ENCODE results near the gene PTPRN2.
"Not testable (repeated sequence)": the region's sequence is repeated elsewhere in the genome, so short reads cannot be mapped to it uniquely, and the experiment has no call there.

Gene PTPRN2

DNA sequence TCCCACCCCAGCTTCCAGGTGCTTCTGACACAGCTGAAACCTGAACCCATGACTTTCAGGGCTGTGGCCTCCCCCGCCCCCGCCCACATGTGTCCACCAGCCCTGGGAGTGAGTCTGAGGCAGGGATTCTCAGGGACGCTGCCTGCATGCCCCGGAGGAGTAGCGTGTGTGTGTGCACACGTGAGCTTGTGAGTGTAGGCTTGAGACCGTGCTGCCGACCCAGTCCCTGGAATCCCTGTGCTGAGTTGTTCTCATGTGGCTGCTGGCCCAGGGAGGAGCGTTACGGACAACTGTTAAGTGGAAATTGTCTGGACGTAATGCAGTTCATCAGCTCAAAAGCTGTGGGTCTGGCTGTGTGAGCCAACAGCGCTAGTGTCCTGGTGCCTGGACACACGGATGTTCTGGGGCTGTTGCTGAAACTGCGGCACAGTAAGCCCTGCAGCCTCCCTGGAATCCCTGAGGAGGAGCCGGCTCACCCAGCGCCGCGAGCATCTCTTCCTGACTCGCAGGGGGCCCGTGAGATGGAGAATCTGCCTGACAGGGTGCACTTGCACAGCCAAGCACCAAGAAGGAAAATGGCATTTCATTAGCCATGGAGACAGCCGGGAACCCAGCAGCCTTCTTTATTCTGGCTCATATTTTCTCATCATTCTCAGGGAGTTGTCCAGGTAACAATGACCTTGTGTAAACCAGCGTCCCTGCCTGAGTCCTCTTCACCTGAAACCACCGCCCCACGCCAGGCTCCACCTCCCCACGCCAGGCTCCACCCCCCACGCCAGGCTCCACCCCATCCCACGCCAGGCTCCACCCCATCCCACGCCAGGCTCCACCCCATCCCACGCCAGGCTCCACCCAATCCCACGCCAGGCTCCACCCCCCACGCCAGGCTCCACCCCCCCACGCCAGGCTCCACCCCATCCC is 603.9 kb downstream of the PTPRN2 start:
- peak overlapping the region; percentile 25 for H2AK5ac ChIP-seq (ENCODE audit: low read depth, low read length)
- no peak overlapping the region for H2AFZ ChIP-seq (ENCODE audit: low read length)
- H2BK12ac ChIP-seq (ENCODE audit: low read length) = peak overlapping the region; percentile 95
- H2BK5ac ChIP-seq (ENCODE audit: low read length) = no peak overlapping the region
- no peak overlapping the region for H3K27ac ChIP-seq (replicated peaks; ENCODE audit: low read length)
- H3K9me3 ChIP-seq (replicated peaks in 1 of 2; ENCODE audit: control insufficient read depth in 2 of 2, insufficient read depth in 1 of 2, low read depth in 1 of 2, low read length in 2 of 2) = no peaks in the 10 kb centered on the region
- H3K14ac ChIP-seq (ENCODE audit: low read length) = no peak overlapping the region
- no peak overlapping the region for H4K8ac ChIP-seq (ENCODE audit: low read depth, low read length)
- peak overlapping the region; percentile 13 for H2BK120ac ChIP-seq (ENCODE audit: low read depth, low read length)
- WGBS, 2 donors (ENCODE audit: extremely low coverage in 2 of 2, insufficient read length in 2 of 2, insufficient replicate concordance in 1 of 2) = no CpG with 5 or more reads among the region's 32 CpGs
- H3K27me3 ChIP-seq (ENCODE audit: control insufficient read depth in 3 of 3, insufficient read depth in 3 of 3, low read depth in 1 of 3, low read length in 3 of 3) = no peaks in the 10 kb centered on the region
- no peak overlapping the region for H3K23ac ChIP-seq (ENCODE audit: low read depth, low read length, poor library complexity)
- H2BK15ac ChIP-seq (ENCODE audit: low read length) = peak overlapping the region; percentile 25
- no peak overlapping the region for H3K9ac ChIP-seq (ENCODE audit: low read depth, low read length, poor library complexity)
- H3K4me1 ChIP-seq (ENCODE audit: control insufficient read depth in 2 of 2, insufficient read depth in 1 of 2, low read depth in 1 of 2, low read length in 2 of 2) = peaks cover 0 to 9% of the 10 kb centered on the region in 2 donors
- H4K91ac ChIP-seq (ENCODE audit: low read depth, low read length, poor library complexity) = no peak overlapping the region
- H3K4me3 ChIP-seq (ENCODE audit: low read length in 2 of 2) = no peak overlapping the region
- peak overlapping the region; percentile 69 for H3K18ac ChIP-seq (ENCODE audit: low read length)
- H3K79me1 ChIP-seq (ENCODE audit: low read depth, low read length) = peaks cover 2% of the 10 kb centered on the region
- DNase-seq (ENCODE audit: low spot score) = no peak
- no peak overlapping the region for H3K4me2 ChIP-seq (ENCODE audit: insufficient read depth, low read length, poor library complexity, severe bottlenecking)
- H3K4ac ChIP-seq (ENCODE audit: low read length) = no peak overlapping the region
- H3K36me3 ChIP-seq (replicated peaks in 1 of 2; ENCODE audit: control insufficient read depth in 2 of 2, insufficient read depth in 2 of 2, low read length in 2 of 2) = no peaks in the 10 kb centered on the region

DNA sequence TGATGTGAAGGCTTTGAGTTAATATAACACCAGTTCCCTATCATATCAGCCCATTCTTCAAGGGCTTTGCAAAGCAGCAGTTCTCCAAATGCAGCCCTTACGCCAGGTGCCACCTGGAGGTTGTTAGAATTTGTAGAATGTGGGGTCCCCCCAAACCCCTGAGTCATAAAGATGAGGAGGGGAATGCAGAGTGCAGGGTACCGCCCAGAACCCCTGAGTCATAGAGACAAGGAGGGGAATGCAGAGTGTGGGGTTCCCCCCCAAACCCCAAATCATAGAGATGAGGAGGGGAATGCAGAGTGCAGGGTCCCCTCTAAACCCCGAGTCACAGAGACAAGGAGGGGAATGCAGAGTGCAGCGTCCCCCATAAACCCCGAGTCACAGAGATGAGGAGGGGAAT is 605.8 kb downstream of the PTPRN2 start:
- Histone ChIP-seq H2BK12ac (ENCODE audit: low read length) (no peak overlapping the region), H2BK15ac (ENCODE audit: low read length) (no peak overlapping the region), H3K18ac (ENCODE audit: low read length) (peak overlapping the region; percentile 44), H2BK120ac (ENCODE audit: low read depth, low read length) (no peak overlapping the region), H3K27me3 (ENCODE audit: control insufficient read depth in 3 of 3, insufficient read depth in 3 of 3, low read depth in 1 of 3, low read length in 3 of 3) (no peaks in the 10 kb centered on the region), H3K9me3 (replicated peaks in 1 of 2; ENCODE audit: control insufficient read depth in 2 of 2, insufficient read depth in 1 of 2, low read depth in 1 of 2, low read length in 2 of 2) (no peaks in the 10 kb centered on the region), H3K14ac (ENCODE audit: low read length) (no peak overlapping the region), H3K4ac (ENCODE audit: low read length) (no peak overlapping the region), H3K4me3 (ENCODE audit: low read length in 2 of 2) (no peak overlapping the region), H2AFZ (ENCODE audit: low read length) (no peak overlapping the region), H4K91ac (ENCODE audit: low read depth, low read length, poor library complexity) (no peak overlapping the region), H3K23ac (ENCODE audit: low read depth, low read length, poor library complexity) (no peak overlapping the region), H4K8ac (ENCODE audit: low read depth, low read length) (no peak overlapping the region), H3K4me2 (ENCODE audit: insufficient read depth, low read length, poor library complexity, severe bottlenecking) (no peak overlapping the region), H3K4me1 (ENCODE audit: control insufficient read depth in 2 of 2, insufficient read depth in 1 of 2, low read depth in 1 of 2, low read length in 2 of 2) (peaks cover 0 to 1% of the 10 kb centered on the region in 2 donors), H3K27ac (replicated peaks; ENCODE audit: low read length) (no peak overlapping the region), H3K79me1 (ENCODE audit: low read depth, low read length) (peaks cover 1% of the 10 kb centered on the region), H2BK5ac (ENCODE audit: low read length) (no peak overlapping the region), H3K36me3 (replicated peaks in 1 of 2; ENCODE audit: control insufficient read depth in 2 of 2, insufficient read depth in 2 of 2, low read length in 2 of 2) (no peaks in the 10 kb centered on the region), H3K9ac (ENCODE audit: low read depth, low read length, poor library complexity) (no peak overlapping the region), H2AK5ac (ENCODE audit: low read depth, low read length) (peak overlapping the region; percentile 11)
- no peak for DNase-seq (ENCODE audit: low spot score)
- no CpG with 5 or more reads among the region's 5 CpGs for WGBS, 2 donors (ENCODE audit: extremely low coverage in 2 of 2, insufficient read length in 2 of 2, insufficient replicate concordance in 1 of 2)

DNA sequence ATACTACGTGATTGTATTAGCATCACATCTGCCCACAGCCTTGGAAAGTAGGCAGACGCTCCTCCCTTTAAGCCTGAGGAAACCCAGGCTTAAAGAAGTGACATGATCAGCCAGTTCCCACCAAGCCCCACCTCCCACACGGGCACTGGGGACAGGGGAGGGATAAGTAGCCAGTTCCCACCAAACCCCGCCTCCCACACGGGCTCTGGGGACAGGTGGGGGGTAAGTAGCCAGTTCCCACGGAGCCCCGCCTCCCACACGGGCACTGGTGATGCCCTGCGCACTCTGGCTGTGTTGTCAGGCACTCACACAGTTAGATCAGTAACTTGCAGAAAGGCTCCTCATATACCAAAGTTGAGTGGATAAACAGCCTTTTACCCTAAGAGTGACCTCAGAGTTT is 606.8 kb downstream of the PTPRN2 start:
- no peak for DNase-seq (ENCODE audit: low spot score)
- Histone ChIP-seq H3K36me3 (replicated peaks in 1 of 2; ENCODE audit: control insufficient read depth in 2 of 2, insufficient read depth in 2 of 2, low read length in 2 of 2) (no peaks in the 10 kb centered on the region), H3K27ac (replicated peaks; ENCODE audit: low read length) (no peak overlapping the region), H3K27me3 (ENCODE audit: control insufficient read depth in 3 of 3, insufficient read depth in 3 of 3, low read depth in 1 of 3, low read length in 3 of 3) (no peaks in the 10 kb centered on the region), H3K4me1 (ENCODE audit: control insufficient read depth in 2 of 2, insufficient read depth in 1 of 2, low read depth in 1 of 2, low read length in 2 of 2) (peaks cover 0 to 1% of the 10 kb centered on the region in 2 donors), H4K91ac (ENCODE audit: low read depth, low read length, poor library complexity) (no peak overlapping the region), H3K4ac (ENCODE audit: low read length) (no peak overlapping the region), H3K4me3 (ENCODE audit: low read length in 2 of 2) (no peak overlapping the region), H3K4me2 (ENCODE audit: insufficient read depth, low read length, poor library complexity, severe bottlenecking) (no peak overlapping the region), H4K8ac (ENCODE audit: low read depth, low read length) (no peak overlapping the region), H3K9me3 (replicated peaks in 1 of 2; ENCODE audit: control insufficient read depth in 2 of 2, insufficient read depth in 1 of 2, low read depth in 1 of 2, low read length in 2 of 2) (no peaks in the 10 kb centered on the region), H3K18ac (ENCODE audit: low read length) (no peak overlapping the region), H2BK120ac (ENCODE audit: low read depth, low read length) (no peak overlapping the region), H2AFZ (ENCODE audit: low read length) (no peak overlapping the region), H2BK12ac (ENCODE audit: low read length) (no peak overlapping the region), H3K14ac (ENCODE audit: low read length) (no peak overlapping the region), H2BK15ac (ENCODE audit: low read length) (no peak overlapping the region), H2AK5ac (ENCODE audit: low read depth, low read length) (no peak overlapping the region), H2BK5ac (ENCODE audit: low read length) (no peak overlapping the region), H3K9ac (ENCODE audit: low read depth, low read length, poor library complexity) (no peak overlapping the region), H3K23ac (ENCODE audit: low read depth, low read length, poor library complexity) (no peak overlapping the region), H3K79me1 (ENCODE audit: low read depth, low read length) (no peaks in the 10 kb centered on the region)
- WGBS, 2 donors (ENCODE audit: extremely low coverage in 2 of 2, insufficient read length in 2 of 2, insufficient replicate concordance in 1 of 2) = no CpG with 5 or more reads among the region's 9 CpGs

DNA sequence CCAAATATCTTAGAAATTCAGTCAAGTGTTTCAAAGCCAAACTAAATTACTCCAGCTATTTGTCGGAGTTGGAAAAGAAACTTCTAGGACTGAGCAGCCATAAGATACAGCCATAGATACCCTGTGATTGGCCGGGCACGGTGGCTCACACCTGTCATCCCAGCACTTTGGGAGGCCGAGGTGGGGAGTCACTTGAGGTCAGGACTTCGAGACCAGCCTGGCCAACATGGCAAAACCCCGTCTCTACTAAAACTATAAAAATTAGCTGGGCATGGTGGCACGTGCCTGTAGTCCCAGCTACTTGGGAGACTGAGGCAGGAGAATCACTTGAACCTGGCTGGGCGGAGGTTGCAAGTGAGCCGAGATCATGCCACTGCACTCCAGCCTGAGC is 607.3 kb downstream of the PTPRN2 start:
- H4K91ac ChIP-seq (ENCODE audit: low read depth, low read length, poor library complexity); H2AK5ac ChIP-seq (ENCODE audit: low read depth, low read length); H2BK5ac ChIP-seq (ENCODE audit: low read length); H2AFZ ChIP-seq (ENCODE audit: low read length); H3K23ac ChIP-seq (ENCODE audit: low read depth, low read length, poor library complexity); H3K9ac ChIP-seq (ENCODE audit: low read depth, low read length, poor library complexity); H3K4ac ChIP-seq (ENCODE audit: low read length); H2BK15ac ChIP-seq (ENCODE audit: low read length); H4K8ac ChIP-seq (ENCODE audit: low read depth, low read length); H3K9me3 ChIP-seq (replicated peaks in 1 of 2; ENCODE audit: control insufficient read depth in 2 of 2, insufficient read depth in 1 of 2, low read depth in 1 of 2, low read length in 2 of 2); H3K27me3 ChIP-seq (ENCODE audit: control insufficient read depth in 3 of 3, insufficient read depth in 3 of 3, low read depth in 1 of 3, low read length in 3 of 3); H2BK120ac ChIP-seq (ENCODE audit: low read depth, low read length); H3K36me3 ChIP-seq (replicated peaks in 1 of 2; ENCODE audit: control insufficient read depth in 2 of 2, insufficient read depth in 2 of 2, low read length in 2 of 2); H3K4me3 ChIP-seq (ENCODE audit: low read length in 2 of 2); H3K27ac ChIP-seq (replicated peaks; ENCODE audit: low read length); H3K4me2 ChIP-seq (ENCODE audit: insufficient read depth, low read length, poor library complexity, severe bottlenecking); H3K4me1 ChIP-seq (ENCODE audit: control insufficient read depth in 2 of 2, insufficient read depth in 1 of 2, low read depth in 1 of 2, low read length in 2 of 2); H3K18ac ChIP-seq (ENCODE audit: low read length); H2BK12ac ChIP-seq (ENCODE audit: low read length); DNase-seq (ENCODE audit: low spot score); H3K14ac ChIP-seq (ENCODE audit: low read length); H3K79me1 ChIP-seq (ENCODE audit: low read depth, low read length): not testable (repeated sequence)
- no CpG with 5 or more reads among the region's 9 CpGs for WGBS, 2 donors (ENCODE audit: extremely low coverage in 2 of 2, insufficient read length in 2 of 2, insufficient replicate concordance in 1 of 2)
